HS-5 (cell line): Measurements from ENCODE around the gene KCNK10.
A peak's percentile ranks its signal among the peaks of the same experiment; 100 is the strongest.

Source experiments
- DNase-seq: peaks from one replicate; pipeline ENCODE4 v3.0.0-alpha.2; 2012; ENCODE audit warnings: low read depth

KCNK10 gene

GRCh38 chr14:88218119-88218915 is 104.8 kb downstream of the KCNK10 start:
- DNase-seq = no peak

GRCh38 chr14:88212691-88213090 is 110.4 kb downstream of the KCNK10 start:
- no peak for DNase-seq

- DNase-seq = no peak
These were observed 112.6 kb downstream of the KCNK10 start for GRCh38 chr14:88210426-88210825.

GRCh38 chr14:88209273-88209672 is 113.8 kb downstream of the KCNK10 start:
- DNase-seq = no peak

GRCh38 chr14:88208858-88209257 is 114.2 kb downstream of the KCNK10 start:
- DNase-seq = no peak

- no peak for DNase-seq
These were observed 118.8 kb downstream of the KCNK10 start for GRCh38 chr14:88204221-88204620.

- no peak for DNase-seq
These were observed 119.8 kb downstream of the KCNK10 start for GRCh38 chr14:88203291-88203690.

GRCh38 chr14:88202286-88202685 is 120.8 kb downstream of the KCNK10 start:
- no peak for DNase-seq

GRCh38 chr14:88201851-88202250 is 121.2 kb downstream of the KCNK10 start:
- DNase-seq = no peak

- DNase-seq = no peak
These were observed 123.2 kb downstream of the KCNK10 start for GRCh38 chr14:88199882-88200281.

GRCh38 chr14:88198446-88198845 is 124.6 kb downstream of the KCNK10 start:
- DNase-seq = no peak

- no peak for DNase-seq
These were observed 126.1 kb downstream of the KCNK10 start for GRCh38 chr14:88196925-88197324.

GRCh38 chr14:88196116-88196890 is 126.8 kb downstream of the KCNK10 start:
- no peak for DNase-seq

- no peak for DNase-seq
These were observed 127.4 kb downstream of the KCNK10 start for GRCh38 chr14:88195676-88196075.

GRCh38 chr14:88194531-88194930 is 128.5 kb downstream of the KCNK10 start:
- no peak for DNase-seq

GRCh38 chr14:88191605-88192004 is 131.5 kb downstream of the KCNK10 start:
- no peak for DNase-seq

- DNase-seq = peak; percentile 29
These were observed 133.5 kb downstream of the KCNK10 start for GRCh38 chr14:88189417-88190191.

GRCh38 chr14:88188745-88189416 is 134.2 kb downstream of the KCNK10 start:
- no peak for DNase-seq

- no peak for DNase-seq
These were observed 137.2 kb downstream of the KCNK10 start for GRCh38 chr14:88185843-88186242.

- DNase-seq = no peak
These were observed 138.1 kb downstream of the KCNK10 start for GRCh38 chr14:88184956-88185355.

GRCh38 chr14:88181072-88181471 is 142.0 kb downstream of the KCNK10 start:
- no peak for DNase-seq

- no peak for DNase-seq
These were observed 143.4 kb downstream of the KCNK10 start for GRCh38 chr14:88179716-88180115.
